Left cardiac atrium (tissue), 4 donors: ENCODE data around the gene SLCO4A1. TPM values are rescaled to one million over a fixed set of nuclear protein-coding genes. Genes with fewer than 3 reads are reported as not detected.
"Not testable (repeated sequence)": the region's sequence is repeated elsewhere in the genome, so short reads cannot be mapped to it uniquely, and the experiment has no call there.

ENCODE experiments used
- ATAC-seq, 2 donors: fragments of 200-7000 bp; cut with Tn5 transposase; one replicate each; pipeline ENCODE4 v1.9.1; 2020; ENCODE audit warnings: mild to moderate bottlenecking in 2 of 2, moderate library complexity in 2 of 2
- DNase-seq: peaks from one replicate; pipeline ENCODE4 v3.0.0-alpha.2; 2020
- intact Hi-C, 2 donors: fragments of 100-400 bp; cut with DNase I; formaldehyde crosslinking; loops; one replicate each; pipeline versions ENCODE4 v1.14.1 to v1.15.1; 2022 to 2023
- total RNA-seq, 2 donors: library from RNA; stranded (reverse); fragmentation: NEBNext Ultra II Directional; extraction: Animal tissue kit (Norgen Biotek cat#: 25700); gene quantifications; one replicate each; pipeline ENCODE4 v1.2.1, GENCODE V29; 2021
- donor health status: DM: no; HTN: yes; CAD: no.
- donor health status: DM: no; HTN: yes; CAD: no; lungs with severe emphysema.
- donor health status: DM: yes; HTN: yes; CAD: no.
- donor health status: Dilated cardiomyopathy.

The SLCO4A1 gene
- total RNA-seq, 2 donors from 2014 or later: 15.1 to 35.5 TPM

GRCh38 chr20:62670156-62670555, 27.9 kb downstream of the SLCO4A1 start:
- DNase-seq (no peak), ATAC-seq (no peak)
- intact Hi-C loops: no loop called here

- intact Hi-C loops: no loop called here
These were observed 28.7 kb downstream of the SLCO4A1 start for GRCh38 chr20:62670998-62671397.

GRCh38 chr20:62671765-62672164, 29.5 kb downstream of the SLCO4A1 start:
- DNase-seq (no peak), ATAC-seq (no peak)
- intact Hi-C loops: no loop called here

More at GRCh38 chr20:62670998-62671397, 28.7 kb downstream of the SLCO4A1 start:
- no peak for DNase-seq
- no peak for ATAC-seq

GRCh38 chr20:62674370-62674769, 32.1 kb downstream of the SLCO4A1 start:
- ATAC-seq (no peak), DNase-seq (no peak)
- intact Hi-C loops: no loop called here

GRCh38 chr20:62675156-62675876, 33.0 kb downstream of the SLCO4A1 start:
- no peak for DNase-seq
- intact Hi-C loops: no loop called here
- ATAC-seq: peak in 1 of 2 donors; percentile 39

- no peak for DNase-seq
- ATAC-seq: no peak
- intact Hi-C loops: no loop called here
These were observed 33.6 kb downstream of the SLCO4A1 start for GRCh38 chr20:62675877-62676260.

GRCh38 chr20:62676976-62677375, 34.7 kb downstream of the SLCO4A1 start:
- DNase-seq (no peak), ATAC-seq (no peak)
- intact Hi-C loops: no loop called here

- no peak for DNase-seq
- ATAC-seq: no peak
- intact Hi-C loops: no loop called here
These were observed 35.4 kb downstream of the SLCO4A1 start for GRCh38 chr20:62677678-62678077.

- DNase-seq: no peak
- ATAC-seq: no peak
- intact Hi-C loops: no loop called here
These were observed 36.2 kb downstream of the SLCO4A1 start for GRCh38 chr20:62678553-62678952.

- no peak for DNase-seq
- intact Hi-C loops: no loop called here
These were observed 37.8 kb downstream of the SLCO4A1 start for GRCh38 chr20:62679978-62680589.

GRCh38 chr20:62682912-62683517, 40.7 kb downstream of the SLCO4A1 start:
- intact Hi-C loops: no loop called here
- DNase-seq (no peak), ATAC-seq (no peak)

More at GRCh38 chr20:62679978-62680589, 37.8 kb downstream of the SLCO4A1 start:
- no peak for ATAC-seq

- ATAC-seq, intact Hi-C loops, DNase-seq: not testable (repeated sequence)
These were observed 41.5 kb downstream of the SLCO4A1 start for GRCh38 chr20:62683660-62684322.

GRCh38 chr20:62684981-62685380, 42.7 kb downstream of the SLCO4A1 start:
- no peak for DNase-seq
- no peak for ATAC-seq
- intact Hi-C loops: no loop called here

GRCh38 chr20:62685781-62686555, 43.7 kb downstream of the SLCO4A1 start:
- ATAC-seq (peak; percentile 29 to 66), DNase-seq (no peak)
- intact Hi-C loops: no loop called here

- DNase-seq: no peak
- intact Hi-C loops: no loop called here
- no peak for ATAC-seq
These were observed 44.8 kb downstream of the SLCO4A1 start for GRCh38 chr20:62686869-62687830.

- no peak for DNase-seq
- no peak for ATAC-seq
- intact Hi-C loops: no loop called here
These were observed 45.8 kb downstream of the SLCO4A1 start for GRCh38 chr20:62688083-62688482.

- ATAC-seq: no peak
These were observed 46.7 kb downstream of the SLCO4A1 start for GRCh38 chr20:62688855-62689460.

GRCh38 chr20:62689861-62690260, 47.6 kb downstream of the SLCO4A1 start:
- intact Hi-C loops: no loop called here
- no peak for DNase-seq
- no peak for ATAC-seq

More at GRCh38 chr20:62688855-62689460, 46.7 kb downstream of the SLCO4A1 start:
- intact Hi-C loops: no loop called here
- no peak for DNase-seq
